GM23338 (cell line): ENCODE results near the gene RPL7L1.

Experiments used
- CREB1 ChIP-seq: fragments of 250-450 bp; sonication (Bioruptor Pico); IDR thresholded peaks from 2 replicates; pipeline ENCODE4 v1.5.0; 2020; ENCODE audit warnings: low read depth, mild to moderate bottlenecking, moderate library complexity
- CTCF ChIP-seq, 2 experiments: fragments of 200-600 bp in 1 of 2; sonication (generic) in 1 of 2; conservative IDR thresholded peaks; 2 replicates each; pipeline versions ENCODE4 v1.5.1 to v1.6.1; 2016 to 2017; ENCODE audit warnings: antibody characterized with exemption in 2 of 2, low read depth in 2 of 2, mild to moderate bottlenecking in 2 of 2, moderate library complexity in 1 of 2
- ETS1 ChIP-seq: IDR thresholded peaks from 2 replicates; pipeline ENCODE4 v1.6.1; 2016; ENCODE audit warnings: antibody characterized with exemption
- EZH2 ChIP-seq: fragments of 200-600 bp; sonication (generic); IDR thresholded peaks from one replicate; pipeline ENCODE4 v1.8.0; 2017; ENCODE audit warnings: antibody characterized with exemption, mild to moderate bottlenecking, low read depth; ENCODE audit not compliant: unreplicated experiment
- EZH2phosphoT487 ChIP-seq: fragments of 200-600 bp; sonication (generic); IDR thresholded peaks from one replicate; pipeline ENCODE4 v1.8.1; 2018; ENCODE audit warnings: antibody characterized with exemption; ENCODE audit not compliant: unreplicated experiment
- JUNB ChIP-seq: IDR thresholded peaks from one replicate; pipeline ENCODE4 v1.6.1; 2016; ENCODE audit warnings: antibody characterized with exemption; ENCODE audit not compliant: unreplicated experiment
- NANOG ChIP-seq: IDR thresholded peaks from 2 replicates; pipeline ENCODE4 v1.6.1; 2016; ENCODE audit warnings: antibody characterized with exemption, borderline replicate concordance
- POLR2AphosphoS5 ChIP-seq: IDR thresholded peaks from 2 replicates; pipeline ENCODE4 v1.6.1; 2016; ENCODE audit warnings: antibody characterized with exemption, low read depth
- REST ChIP-seq: IDR thresholded peaks from one replicate; pipeline ENCODE4 v1.6.1; 2018; ENCODE audit warnings: antibody characterized with exemption; ENCODE audit not compliant: unreplicated experiment
- STAT1 ChIP-seq: IDR thresholded peaks from one replicate; pipeline ENCODE4 v1.6.1; 2016; ENCODE audit warnings: antibody characterized with exemption; ENCODE audit not compliant: unreplicated experiment
- ZNF114 ChIP-seq: fragments of 250-450 bp; sonication (Bioruptor Pico); IDR thresholded peaks from 2 replicates; pipeline ENCODE4 v1.5.0; 2020; ENCODE audit warnings: mild to moderate bottlenecking, moderate library complexity
- ZNF331 ChIP-seq: fragments of 250-450 bp; sonication (Bioruptor Pico); IDR thresholded peaks from 2 replicates; pipeline ENCODE4 v1.5.0; 2020; ENCODE audit warnings: low read depth, mild to moderate bottlenecking, moderate library complexity

- TF ChIP-seq CTCF (conservative IDR thresholded peaks at IDR 0.05; ENCODE audit: low read depth in 2 of 2), result no peak
- no peak for TF ChIP-seq REST
- TF ChIP-seq STAT1, result no peak
- TF ChIP-seq POLR2AphosphoS5, result no peak
- TF ChIP-seq EZH2phosphoT487, result no peak
- TF ChIP-seq EZH2, result no peak
- TF ChIP-seq CREB1, result no peak
- no peak for TF ChIP-seq JUNB
- no peak for TF ChIP-seq ZNF114 (CRISPR knock-in tag)
- TF ChIP-seq ETS1, result no peak
- TF ChIP-seq ZNF331 (CRISPR knock-in tag), result no peak
- no peak for TF ChIP-seq NANOG
Measured at GRCh38 chr6:42907336-42907735, 27.9 kb downstream of the RPL7L1 start.
